Neuronal stem cell (in vitro differentiated cells): ENCODE data around the gene GNAI2.
A peak's percentile ranks its signal among the peaks of the same experiment; 100 is the strongest.
"Not testable (repeated sequence)": the region's sequence is repeated elsewhere in the genome, so short reads cannot be mapped to it uniquely, and the experiment has no call there.

Experiments used
- DNase-seq: peaks from one replicate; pipeline ENCODE4 v3.0.0-alpha.2; 2013; ENCODE audit warnings: low spot score
- H2AFZ ChIP-seq: one replicate; pipeline ENCODE4 v1.6.1; 2013; ENCODE audit warnings: mild to moderate bottlenecking, low read length, inconsistent platforms
- H2AK5ac ChIP-seq: 2 replicates; pipeline ENCODE4 v1.6.1; 2013; ENCODE audit warnings: low read depth, mild to moderate bottlenecking, inconsistent platforms, low read length, moderate library complexity, mixed read lengths
- H2BK120ac ChIP-seq: 2 replicates; pipeline ENCODE4 v1.6.1; 2013; ENCODE audit warnings: low read depth, mild to moderate bottlenecking, inconsistent platforms, low read length, moderate library complexity, mixed read lengths
- H2BK12ac ChIP-seq: one replicate; pipeline ENCODE4 v1.6.1; 2013; ENCODE audit warnings: low read length, inconsistent platforms
- H2BK15ac ChIP-seq: 2 replicates; pipeline ENCODE4 v1.6.1; 2013; ENCODE audit warnings: mild to moderate bottlenecking, low read length, inconsistent platforms, mixed read lengths
- H2BK5ac ChIP-seq: one replicate; pipeline ENCODE4 v1.6.1; 2013; ENCODE audit warnings: inconsistent platforms, mild to moderate bottlenecking, low read length, moderate library complexity
- H3K14ac ChIP-seq: one replicate; pipeline ENCODE4 v1.6.1; 2013; ENCODE audit warnings: low read length, inconsistent platforms
- H3K18ac ChIP-seq: 2 replicates; pipeline ENCODE4 v1.6.1; 2013; ENCODE audit warnings: low read length, inconsistent platforms
- H3K23ac ChIP-seq: 2 replicates; pipeline ENCODE4 v1.6.1; 2013; ENCODE audit warnings: low read depth, mild to moderate bottlenecking, mixed read lengths, low read length, inconsistent platforms; ENCODE audit not compliant: poor library complexity
- H3K27ac ChIP-seq: replicated peaks from 3 replicates; pipeline ENCODE4 v1.5.1; 2013; ENCODE audit warnings: low read length, inconsistent platforms
- H3K27me3 ChIP-seq, 3 experiments: 2 replicates each; pipeline ENCODE4 v1.6.1; 2013; ENCODE audit warnings: low read length in 3 of 3, mild to moderate bottlenecking in 2 of 3, inconsistent platforms in 1 of 3, low read depth in 1 of 3, mixed read lengths in 1 of 3, moderate library complexity in 1 of 3; ENCODE audit not compliant: control insufficient read depth in 3 of 3, insufficient read depth in 3 of 3
- H3K36me3 ChIP-seq, 2 donors: replicated peaks in 1 of 2; 2 replicates each; pipeline ENCODE4 v1.6.1; 2013; ENCODE audit warnings: low read length in 2 of 2; ENCODE audit not compliant: control insufficient read depth in 2 of 2, insufficient read depth in 2 of 2
- H3K4ac ChIP-seq: 2 replicates; pipeline ENCODE4 v1.6.1; 2013; ENCODE audit warnings: inconsistent platforms, mild to moderate bottlenecking, low read length, moderate library complexity
- H3K4me1 ChIP-seq, 2 donors: 1 replicate in 1 of 2; 2 replicates in 1 of 2; pipeline ENCODE4 v1.6.1; 2013; ENCODE audit warnings: low read length in 2 of 2, low read depth in 1 of 2; ENCODE audit not compliant: control insufficient read depth in 2 of 2, insufficient read depth in 1 of 2
- H3K4me2 ChIP-seq: one replicate; pipeline ENCODE4 v1.6.1; 2013; ENCODE audit warnings: mild to moderate bottlenecking, low read length, inconsistent platforms; ENCODE audit not compliant: insufficient read depth, poor library complexity, severe bottlenecking
- H3K4me3 ChIP-seq, 2 donors: 2 replicates each; pipeline ENCODE4 v1.5.1; 2013; ENCODE audit warnings: low read length in 2 of 2, mild to moderate bottlenecking in 2 of 2, inconsistent platforms in 1 of 2, moderate library complexity in 1 of 2
- H3K79me1 ChIP-seq: one replicate; pipeline ENCODE4 v1.6.1; 2013; ENCODE audit warnings: low read depth, mild to moderate bottlenecking, inconsistent platforms, low read length, moderate library complexity
- H3K9ac ChIP-seq: one replicate; pipeline ENCODE4 v1.6.1; 2013; ENCODE audit warnings: mild to moderate bottlenecking, low read depth, low read length, inconsistent platforms; ENCODE audit not compliant: poor library complexity
- H3K9me3 ChIP-seq, 2 donors: replicated peaks in 1 of 2; 2 replicates each; pipeline versions ENCODE3 to v1.6.1; 2013; ENCODE audit warnings: low read length in 2 of 2, mild to moderate bottlenecking in 2 of 2, inconsistent platforms in 1 of 2, low read depth in 1 of 2, mixed read lengths in 1 of 2, moderate library complexity in 1 of 2; ENCODE audit not compliant: control insufficient read depth in 2 of 2, insufficient read depth in 1 of 2
- H4K8ac ChIP-seq: one replicate; pipeline ENCODE4 v1.6.1; 2013; ENCODE audit warnings: low read depth, mild to moderate bottlenecking, inconsistent platforms, low read length, moderate library complexity
- H4K91ac ChIP-seq: one replicate; pipeline ENCODE4 v1.6.1; 2013; ENCODE audit warnings: low read length, low read depth, mild to moderate bottlenecking, inconsistent platforms; ENCODE audit not compliant: poor library complexity
- WGBS, 2 donors: extraction: QIAGEN DNeasy Blood & Tissue Kit; methylation state at CpG; one replicate each; pipeline ENCODE4 v1.1.7; 2013; ENCODE audit warnings: missing lambda C conversion rate in 2 of 2, mixed read lengths in 1 of 2; ENCODE audit not compliant: insufficient read length in 2 of 2, insufficient replicate concordance in 1 of 2; ENCODE audit errors: extremely low coverage in 2 of 2; 5-methylcytosine and 5-hydroxymethylcytosine counted together

GNAI2 gene

DNA sequence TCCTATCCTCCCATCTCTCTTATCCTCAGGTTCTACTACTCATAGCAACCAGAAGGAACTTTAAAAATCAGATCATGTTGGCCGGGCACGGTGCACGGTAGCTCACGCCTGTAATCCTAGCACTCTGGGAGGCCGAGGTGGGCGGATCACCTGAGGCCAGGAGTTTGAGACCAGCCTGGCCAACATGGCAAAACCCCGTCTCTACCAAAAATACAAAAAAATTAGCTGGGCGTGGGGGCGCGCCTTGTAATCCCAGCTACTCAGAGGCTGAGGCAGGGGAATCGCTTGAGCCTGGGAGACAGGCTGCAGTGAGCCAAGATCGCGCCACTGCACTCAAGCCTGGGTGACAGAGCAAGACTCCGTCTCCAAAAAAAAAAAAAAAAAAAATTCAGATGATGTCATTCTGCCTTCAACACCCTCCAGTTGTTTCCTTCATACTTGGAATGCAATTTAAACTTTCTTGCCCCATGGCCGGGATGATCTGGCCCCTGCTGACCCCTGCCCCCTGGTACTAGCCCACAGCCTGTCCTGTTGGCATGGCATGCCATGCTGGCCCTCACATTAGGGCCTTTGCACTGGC, 7.7 kb upstream of the GNAI2 start:
- peak overlapping the region; percentile 88 for H2AFZ ChIP-seq
- H3K4me2 ChIP-seq: peak overlapping the region; percentile 83
- peak overlapping the region; percentile 100 for H3K18ac ChIP-seq
- not testable (repeated sequence) for H4K8ac ChIP-seq, H3K9me3 ChIP-seq, H2BK120ac ChIP-seq, DNase-seq, H3K14ac ChIP-seq, H4K91ac ChIP-seq, H3K36me3 ChIP-seq, H3K79me1 ChIP-seq
- WGBS, 2 donors: no CpG with 5 or more reads among the region's 15 CpGs
- peak overlapping the region; percentile 99 for H2BK5ac ChIP-seq
- peak overlapping the region; percentile 8 for H3K23ac ChIP-seq
- H3K9ac ChIP-seq: peak overlapping the region; percentile 71
- peak overlapping the region; percentile 5 for H3K4ac ChIP-seq
- peaks cover 23 to 38% of the 10 kb centered on the region in 2 donors for H3K4me1 ChIP-seq
- H3K4me3 ChIP-seq: peak overlapping the region; percentile 88
- peak overlapping the region; percentile 2 for H2BK15ac ChIP-seq
- H3K27me3 ChIP-seq: peaks cover 0 to 12% (median 6%) of the 10 kb centered on the region in 3 experiments
- peak overlapping the region; percentile 98 for H3K27ac ChIP-seq
- H2BK12ac ChIP-seq: peak overlapping the region; percentile 99
- H2AK5ac ChIP-seq: peak overlapping the region; percentile 99

- Histone ChIP-seq H3K9me3 (no peaks in the 10 kb centered on the region), H3K27ac (no peak overlapping the region), H3K4me3 (no peak overlapping the region), H3K18ac (no peak overlapping the region), H4K8ac (no peak overlapping the region), H3K4me1 (peaks cover 27 to 41% of the 10 kb centered on the region in 2 donors), H3K36me3 (no peaks in the 10 kb centered on the region), H3K27me3 (peaks cover 0 to 7% (median 6%) of the 10 kb centered on the region in 3 experiments), H3K79me1 (peaks cover 4% of the 10 kb centered on the region), H2AFZ (no peak overlapping the region), H2BK120ac (peak overlapping the region; percentile 52), H3K4me2 (no peak overlapping the region), H2BK15ac (peak overlapping the region; percentile 93), H2AK5ac (peak overlapping the region; percentile 99), H2BK5ac (peak overlapping the region; percentile 99), H3K14ac (no peak overlapping the region), H2BK12ac (no peak overlapping the region), H3K9ac (no peak overlapping the region), H3K23ac (no peak overlapping the region), H3K4ac (no peak overlapping the region), H4K91ac (peak overlapping the region; percentile 15)
- DNase-seq: no peak
- no CpG with 5 or more reads among the region's 3 CpGs for WGBS, 2 donors
These were observed 6.5 kb upstream of the GNAI2 start for GRCh38 chr3:50229490-50229889.

GRCh38 chr3:50230104-50230793, 5.8 kb upstream of the GNAI2 start:
- Histone ChIP-seq H3K27me3 (peaks cover 0 to 5% (median 3%) of the 10 kb centered on the region in 3 experiments), H3K4me2 (no peak overlapping the region), H2BK15ac (peak overlapping the region; percentile 93), H3K79me1 (peaks cover 4% of the 10 kb centered on the region), H3K36me3 (no peaks in the 10 kb centered on the region), H2BK120ac (peak overlapping the region; percentile 52), H3K9ac (peak overlapping the region; percentile 34), H3K14ac (no peak overlapping the region), H2AFZ (no peak overlapping the region), H3K18ac (peak overlapping the region; percentile 87), H3K4ac (no peak overlapping the region), H4K8ac (no peak overlapping the region), H3K4me1 (peaks cover 31 to 47% of the 10 kb centered on the region in 2 donors), H2BK12ac (peak overlapping the region; percentile 100), H2BK5ac (peak overlapping the region; percentile 99), H3K4me3 (no peak overlapping the region), H2AK5ac (peak overlapping the region; percentile 99), H3K9me3 (no peaks in the 10 kb centered on the region), H4K91ac (peak overlapping the region; percentile 92), H3K23ac (peak overlapping the region; percentile 39), H3K27ac (no peak overlapping the region)
- DNase-seq: no peak
- WGBS, 2 donors: no CpG with 5 or more reads among the region's 8 CpGs

DNA sequence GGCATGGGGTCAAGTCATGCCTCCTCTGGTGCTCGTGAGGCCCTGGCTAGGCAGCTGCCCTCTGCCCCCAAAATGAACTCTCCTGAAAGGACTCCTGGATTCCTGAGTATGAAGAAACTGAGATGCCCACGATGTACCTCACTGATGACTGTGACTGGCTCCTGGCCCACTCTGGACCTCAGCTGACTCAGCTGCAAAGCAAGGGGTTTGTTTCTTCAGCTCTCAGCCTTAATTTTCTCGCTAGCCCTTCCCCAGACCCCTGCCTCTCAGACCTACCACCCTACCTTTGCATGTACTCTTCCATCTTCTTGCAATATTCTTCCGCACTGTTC, 5.2 kb upstream of the GNAI2 start:
- H2BK120ac ChIP-seq: peak overlapping the region; percentile 52
- peaks cover 31 to 47% of the 10 kb centered on the region in 2 donors for H3K4me1 ChIP-seq
- no peak overlapping the region for H3K27ac ChIP-seq
- H2BK15ac ChIP-seq: peak overlapping the region; percentile 93
- peak overlapping the region; percentile 100 for H2BK12ac ChIP-seq
- H2BK5ac ChIP-seq: peak overlapping the region; percentile 99
- no peak overlapping the region for H3K4me3 ChIP-seq
- H3K9me3 ChIP-seq: no peaks in the 10 kb centered on the region
- no peaks in the 10 kb centered on the region for H3K36me3 ChIP-seq
- no peak overlapping the region for H3K4ac ChIP-seq
- H3K79me1 ChIP-seq: peaks cover 4% of the 10 kb centered on the region
- DNase-seq: no peak
- H3K14ac ChIP-seq: no peak overlapping the region
- H3K4me2 ChIP-seq: no peak overlapping the region
- WGBS, 2 donors: no CpG with 5 or more reads among the region's 4 CpGs
- no peak overlapping the region for H3K9ac ChIP-seq
- H4K8ac ChIP-seq: no peak overlapping the region
- peak overlapping the region; percentile 39 for H3K23ac ChIP-seq
- H2AFZ ChIP-seq: no peak overlapping the region
- peaks cover 0 to 5% (median 0%) of the 10 kb centered on the region in 3 experiments for H3K27me3 ChIP-seq
- H4K91ac ChIP-seq: peak overlapping the region; percentile 92
- peak overlapping the region; percentile 99 for H2AK5ac ChIP-seq
- H3K18ac ChIP-seq: peak overlapping the region; percentile 87
